Prostate gland (tissue), 2 donors: ENCODE data around the gene ARFGEF3.

Experiments used
- POLR2A ChIP-seq: fragments of 450-650 bp; IDR thresholded peaks from one replicate; pipeline ENCODE4 v1.6.1; 2016; ENCODE audit warnings: antibody characterized with exemption, mild to moderate bottlenecking
- POLR2AphosphoS5 ChIP-seq: sonication (generic); formaldehyde crosslinking; IDR thresholded peaks from one replicate; pipeline ENCODE4 v1.6.1; 2017; ENCODE audit warnings: antibody characterized with exemption
- TF ChIP-seq, protein P1 (sequence below), 4 experiments: fragments of 200-600 bp in 2 of 4; fragments of 450-650 bp in 2 of 4; sonication (generic) in 2 of 4; IDR thresholded peaks; 1 replicate in 3 of 4; 2 replicates in 1 of 4; pipeline ENCODE4 v1.5.1; 2016 to 2019; ENCODE audit warnings: antibody characterized with exemption in 4 of 4, mild to moderate bottlenecking in 2 of 4, moderate library complexity in 2 of 4

DNA sequence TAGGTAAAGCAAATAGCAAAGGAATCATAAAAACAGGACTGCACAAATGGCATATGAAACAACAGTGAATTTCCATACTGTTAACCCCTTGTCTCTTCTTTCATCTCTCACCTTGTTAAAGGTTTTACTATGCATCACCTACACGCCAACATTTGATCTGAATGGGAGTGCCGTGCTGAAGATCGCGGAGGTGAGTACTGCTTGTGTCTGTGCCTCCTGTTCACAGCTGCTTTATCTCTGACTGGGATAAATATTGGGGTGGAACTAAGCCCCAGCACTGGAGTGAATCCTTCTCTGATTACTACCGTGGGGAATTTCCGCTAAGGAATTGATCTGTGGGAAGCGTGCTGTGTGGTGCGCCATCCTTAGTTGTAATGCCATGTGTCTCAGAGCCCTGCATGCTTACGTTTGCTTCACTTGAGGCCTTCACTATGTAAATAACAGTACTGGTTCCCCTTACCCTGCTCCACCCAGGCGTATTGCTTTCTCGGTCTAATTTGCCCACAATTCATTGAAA lies 68.0 kb downstream of the ARFGEF3 start:
- no peak for TF ChIP-seq POLR2AphosphoS5
- no peak for TF ChIP-seq POLR2A
- TF ChIP-seq, protein P1, sequence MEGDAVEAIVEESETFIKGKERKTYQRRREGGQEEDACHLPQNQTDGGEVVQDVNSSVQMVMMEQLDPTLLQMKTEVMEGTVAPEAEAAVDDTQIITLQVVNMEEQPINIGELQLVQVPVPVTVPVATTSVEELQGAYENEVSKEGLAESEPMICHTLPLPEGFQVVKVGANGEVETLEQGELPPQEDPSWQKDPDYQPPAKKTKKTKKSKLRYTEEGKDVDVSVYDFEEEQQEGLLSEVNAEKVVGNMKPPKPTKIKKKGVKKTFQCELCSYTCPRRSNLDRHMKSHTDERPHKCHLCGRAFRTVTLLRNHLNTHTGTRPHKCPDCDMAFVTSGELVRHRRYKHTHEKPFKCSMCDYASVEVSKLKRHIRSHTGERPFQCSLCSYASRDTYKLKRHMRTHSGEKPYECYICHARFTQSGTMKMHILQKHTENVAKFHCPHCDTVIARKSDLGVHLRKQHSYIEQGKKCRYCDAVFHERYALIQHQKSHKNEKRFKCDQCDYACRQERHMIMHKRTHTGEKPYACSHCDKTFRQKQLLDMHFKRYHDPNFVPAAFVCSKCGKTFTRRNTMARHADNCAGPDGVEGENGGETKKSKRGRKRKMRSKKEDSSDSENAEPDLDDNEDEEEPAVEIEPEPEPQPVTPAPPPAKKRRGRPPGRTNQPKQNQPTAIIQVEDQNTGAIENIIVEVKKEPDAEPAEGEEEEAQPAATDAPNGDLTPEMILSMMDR (IDR thresholded peaks at IDR 0.05), result no peak
